ENCODE measurements around the gene UCHL5.
"Not testable (repeated sequence)": the region's sequence is repeated elsewhere in the genome, so short reads cannot be mapped to it uniquely, and the experiment has no call there.

UCHL5 gene

GRCh38 chr1:192986110-192986747, 72.9 kb downstream of the UCHL5 start:
- Mint-ChIP-seq H3K9me3 (no peaks in the 10 kb centered on the region), H3K27me3 (no peaks in the 10 kb centered on the region), H3K4me1 (peaks cover 6% of the 10 kb centered on the region), H3K36me3 (ENCODE audit: insufficient read depth) (peaks cover 5% of the 10 kb centered on the region), H3K4me3 (no peak overlapping the region), H3K27ac (ENCODE audit: low read depth) (no peak overlapping the region)
- ATAC-seq (replicated peaks; ENCODE audit: extremely low read depth, poor library complexity, severe bottlenecking) (no peak), DNase-seq (ENCODE audit: low spot score in 2 of 2) (no peak)

DNA sequence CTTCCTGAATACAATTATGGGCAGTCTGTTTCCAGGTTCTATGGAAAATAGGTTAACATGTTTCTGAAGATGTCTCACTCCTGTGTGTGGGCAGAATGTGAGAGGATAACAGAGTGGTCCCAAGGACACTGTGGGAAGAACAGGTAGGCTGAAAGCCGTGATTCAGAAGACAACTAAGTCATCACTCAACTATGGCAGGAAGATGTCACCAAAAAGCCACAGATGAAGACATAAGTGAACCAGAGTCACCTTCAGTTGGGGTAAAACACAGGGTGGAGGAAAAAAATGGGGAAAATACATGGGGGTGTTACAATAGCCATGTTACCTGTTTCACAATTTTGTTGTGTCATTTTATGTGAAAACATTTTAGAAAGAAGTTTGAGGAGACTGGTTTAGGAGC, 75.1 kb downstream of the UCHL5 start:
- ATAC-seq (replicated peaks; ENCODE audit: extremely low read depth, poor library complexity, severe bottlenecking) (no peak), DNase-seq (ENCODE audit: low spot score in 2 of 2) (no peak)
- H3K27ac Mint-ChIP-seq (ENCODE audit: low read depth), result no peak overlapping the region
- H3K4me3 Mint-ChIP-seq, result no peak overlapping the region
- peaks cover 6% of the 10 kb centered on the region for H3K4me1 Mint-ChIP-seq
- no peaks in the 10 kb centered on the region for H3K27me3 Mint-ChIP-seq
- H3K9me3 Mint-ChIP-seq, result no peaks in the 10 kb centered on the region
- peaks cover 2% of the 10 kb centered on the region for H3K36me3 Mint-ChIP-seq (ENCODE audit: insufficient read depth)

DNA sequence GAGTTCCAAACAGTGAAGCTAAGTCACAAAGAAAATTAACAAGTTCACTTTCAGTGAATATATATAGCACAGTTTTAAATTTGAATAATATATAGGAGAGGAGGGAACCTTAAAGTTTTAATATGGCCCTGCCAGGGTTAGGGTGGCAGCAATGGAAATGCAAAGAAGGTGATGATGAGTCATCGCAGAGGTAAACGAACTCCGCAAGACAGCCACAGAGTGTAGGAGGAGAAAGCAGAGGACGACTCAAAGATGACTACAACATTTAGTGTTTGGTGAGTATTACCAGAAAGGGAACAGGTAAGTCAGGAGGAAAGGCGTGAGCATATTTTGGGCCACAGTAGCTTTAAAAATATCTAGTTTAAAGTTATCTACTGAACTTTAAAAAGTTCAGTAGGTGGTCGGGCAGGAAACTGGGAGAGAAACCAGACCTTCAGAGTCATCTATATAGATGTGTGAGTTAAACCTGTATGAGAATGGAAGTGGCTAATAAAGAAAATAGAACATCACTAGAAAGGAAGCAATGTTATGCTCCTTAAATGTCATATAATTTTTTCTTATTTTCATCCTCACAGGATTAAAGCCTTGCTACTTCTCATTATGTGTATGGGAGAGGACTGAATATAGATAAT, 75.7 kb downstream of the UCHL5 start:
- no peak for DNase-seq (ENCODE audit: low spot score in 2 of 2)
- Mint-ChIP-seq H3K4me1 (peaks cover 6% of the 10 kb centered on the region), H3K4me3 (no peak overlapping the region), H3K27me3 (no peaks in the 10 kb centered on the region), H3K27ac (ENCODE audit: low read depth) (peak overlapping the region; percentile 26), H3K36me3 (ENCODE audit: insufficient read depth) (peaks cover 2% of the 10 kb centered on the region), H3K9me3 (no peaks in the 10 kb centered on the region)
- no peak for ATAC-seq (replicated peaks; ENCODE audit: extremely low read depth, poor library complexity, severe bottlenecking)

- ATAC-seq (replicated peaks; ENCODE audit: extremely low read depth, poor library complexity, severe bottlenecking) (no peak), DNase-seq (ENCODE audit: low spot score in 2 of 2) (no peak)
- Mint-ChIP-seq H3K36me3 (ENCODE audit: insufficient read depth) (no peaks in the 10 kb centered on the region), H3K9me3 (no peaks in the 10 kb centered on the region), H3K4me1 (peaks cover 6% of the 10 kb centered on the region), H3K27me3 (no peaks in the 10 kb centered on the region), H3K4me3 (no peak overlapping the region), H3K27ac (ENCODE audit: low read depth) (no peak overlapping the region)
Measured at GRCh38 chr1:192980856-192981255, 78.3 kb downstream of the UCHL5 start.

- not testable (repeated sequence) for H3K36me3 Mint-ChIP-seq (ENCODE audit: insufficient read depth); ATAC-seq (replicated peaks; ENCODE audit: extremely low read depth, poor library complexity, severe bottlenecking); DNase-seq (ENCODE audit: low spot score in 2 of 2); H3K27ac Mint-ChIP-seq (ENCODE audit: low read depth); H3K9me3 Mint-ChIP-seq; H3K4me1 Mint-ChIP-seq; H3K27me3 Mint-ChIP-seq; H3K4me3 Mint-ChIP-seq
Measured at GRCh38 chr1:192980334-192980733, 78.8 kb downstream of the UCHL5 start.

GRCh38 chr1:192979542-192979941, 79.6 kb downstream of the UCHL5 start:
- no peak for ATAC-seq (replicated peaks; ENCODE audit: extremely low read depth, poor library complexity, severe bottlenecking)
- Mint-ChIP-seq H3K36me3 (ENCODE audit: insufficient read depth) (no peaks in the 10 kb centered on the region), H3K27me3 (no peaks in the 10 kb centered on the region), H3K9me3 (no peaks in the 10 kb centered on the region), H3K27ac (ENCODE audit: low read depth) (no peak overlapping the region), H3K4me1 (peaks cover 6% of the 10 kb centered on the region), H3K4me3 (no peak overlapping the region)
- no peak for DNase-seq (ENCODE audit: low spot score in 2 of 2)

GRCh38 chr1:192978195-192978710, 80.9 kb downstream of the UCHL5 start:
- DNase-seq (ENCODE audit: low spot score in 2 of 2), result no peak
- ATAC-seq (replicated peaks; ENCODE audit: extremely low read depth, poor library complexity, severe bottlenecking), result no peak
- no peaks in the 10 kb centered on the region for H3K36me3 Mint-ChIP-seq (ENCODE audit: insufficient read depth)
- H3K27me3 Mint-ChIP-seq, result no peaks in the 10 kb centered on the region
- no peak overlapping the region for H3K4me3 Mint-ChIP-seq
- no peaks in the 10 kb centered on the region for H3K9me3 Mint-ChIP-seq
- H3K4me1 Mint-ChIP-seq, result peaks cover 1% of the 10 kb centered on the region
- no peak overlapping the region for H3K27ac Mint-ChIP-seq (ENCODE audit: low read depth)

DNA sequence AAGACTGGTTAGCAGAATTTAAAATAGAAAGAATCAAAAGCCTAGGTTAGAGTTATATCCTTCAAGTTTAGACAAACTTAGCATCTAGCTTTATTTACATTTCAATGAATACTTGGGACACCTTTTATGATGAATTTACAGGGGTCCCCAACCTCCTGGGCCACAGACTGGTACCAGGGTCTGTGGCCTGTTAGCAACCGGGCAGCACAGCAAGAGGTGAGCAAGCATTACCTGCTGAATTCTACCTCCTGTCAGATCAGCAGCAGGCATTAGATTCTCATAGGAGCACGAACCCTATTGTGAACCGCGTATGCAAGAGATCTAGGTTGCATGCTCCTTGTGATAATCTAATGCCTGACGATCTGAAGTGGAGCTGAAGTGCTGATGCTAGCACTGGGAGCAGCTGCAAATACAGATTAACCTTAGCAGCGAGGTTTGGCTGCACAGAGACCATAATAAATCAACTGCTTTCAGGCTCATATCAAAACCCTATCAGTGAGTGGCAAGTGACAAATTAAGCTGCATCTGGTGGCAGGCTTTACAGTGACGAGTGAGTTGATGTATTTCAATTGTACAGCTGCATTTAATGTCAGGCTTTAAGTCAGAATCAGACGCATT, 82.0 kb downstream of the UCHL5 start:
- Mint-ChIP-seq H3K27me3 (no peaks in the 10 kb centered on the region), H3K36me3 (ENCODE audit: insufficient read depth) (no peaks in the 10 kb centered on the region), H3K9me3 (no peaks in the 10 kb centered on the region), H3K27ac (ENCODE audit: low read depth) (no peak overlapping the region), H3K4me1 (no peaks in the 10 kb centered on the region), H3K4me3 (no peak overlapping the region)
- ATAC-seq (replicated peaks; ENCODE audit: extremely low read depth, poor library complexity, severe bottlenecking), result no peak
- DNase-seq (ENCODE audit: low spot score in 2 of 2), result no peak

DNA sequence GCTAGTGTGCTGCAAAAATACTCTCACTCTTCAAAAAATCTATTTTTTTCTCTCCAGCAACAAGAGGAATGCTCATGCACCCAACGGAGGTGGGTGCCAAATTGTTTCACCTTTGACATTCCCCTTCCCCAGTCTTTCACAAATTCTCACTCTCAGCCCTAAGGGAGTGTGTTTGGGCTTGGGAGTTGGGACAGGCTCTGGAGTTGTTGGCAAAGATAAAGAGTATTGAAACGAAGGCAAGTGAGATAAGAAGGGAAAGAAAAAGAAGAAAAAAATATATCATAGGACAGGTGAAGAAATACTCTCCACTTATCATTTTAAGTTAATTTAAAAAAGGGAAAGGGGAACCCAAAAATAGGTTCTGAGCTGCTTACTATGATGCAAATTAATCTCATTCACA, 82.6 kb downstream of the UCHL5 start:
- H3K27ac Mint-ChIP-seq (ENCODE audit: low read depth), result no peak overlapping the region
- no peaks in the 10 kb centered on the region for H3K4me1 Mint-ChIP-seq
- no peak overlapping the region for H3K4me3 Mint-ChIP-seq
- DNase-seq (ENCODE audit: low spot score in 2 of 2), result no peak
- H3K9me3 Mint-ChIP-seq, result no peaks in the 10 kb centered on the region
- ATAC-seq (replicated peaks; ENCODE audit: extremely low read depth, poor library complexity, severe bottlenecking), result no peak
- H3K36me3 Mint-ChIP-seq (ENCODE audit: insufficient read depth), result no peaks in the 10 kb centered on the region
- H3K27me3 Mint-ChIP-seq, result no peaks in the 10 kb centered on the region

- H3K4me1 Mint-ChIP-seq, result no peaks in the 10 kb centered on the region
- H3K27ac Mint-ChIP-seq (ENCODE audit: low read depth), result no peak overlapping the region
- ATAC-seq (replicated peaks; ENCODE audit: extremely low read depth, poor library complexity, severe bottlenecking) (no peak), DNase-seq (ENCODE audit: low spot score in 2 of 2) (no peak)
- H3K36me3 Mint-ChIP-seq (ENCODE audit: insufficient read depth), result no peaks in the 10 kb centered on the region
- no peaks in the 10 kb centered on the region for H3K27me3 Mint-ChIP-seq
- H3K4me3 Mint-ChIP-seq, result no peak overlapping the region
- H3K9me3 Mint-ChIP-seq, result no peaks in the 10 kb centered on the region
Measured at GRCh38 chr1:192974701-192975100, 84.5 kb downstream of the UCHL5 start.

DNA sequence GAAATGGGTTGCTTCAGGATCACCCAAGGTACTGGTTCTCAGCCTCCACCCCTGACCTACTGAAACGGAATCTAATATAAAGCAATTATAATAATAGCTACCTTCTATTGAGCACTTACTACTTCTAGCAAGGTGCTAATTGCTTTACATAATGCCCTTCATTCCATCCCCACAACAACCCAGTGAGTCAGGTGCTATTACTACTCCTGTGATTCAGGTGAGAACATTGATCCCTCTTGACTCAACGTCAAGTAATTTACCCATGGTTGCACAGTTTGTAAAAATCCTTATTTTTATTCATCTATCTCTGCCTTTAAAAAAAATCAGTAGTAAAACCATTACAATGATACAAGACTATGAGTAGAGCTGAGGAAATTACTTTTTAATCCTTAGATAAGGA, 85.2 kb downstream of the UCHL5 start:
- H3K36me3 Mint-ChIP-seq (ENCODE audit: insufficient read depth), result no peaks in the 10 kb centered on the region
- H3K27ac Mint-ChIP-seq (ENCODE audit: low read depth), result no peak overlapping the region
- H3K27me3 Mint-ChIP-seq, result no peaks in the 10 kb centered on the region
- no peaks in the 10 kb centered on the region for H3K9me3 Mint-ChIP-seq
- H3K4me1 Mint-ChIP-seq, result no peaks in the 10 kb centered on the region
- ATAC-seq (replicated peaks; ENCODE audit: extremely low read depth, poor library complexity, severe bottlenecking) (no peak), DNase-seq (ENCODE audit: low spot score in 2 of 2) (no peak)
- no peak overlapping the region for H3K4me3 Mint-ChIP-seq

DNA sequence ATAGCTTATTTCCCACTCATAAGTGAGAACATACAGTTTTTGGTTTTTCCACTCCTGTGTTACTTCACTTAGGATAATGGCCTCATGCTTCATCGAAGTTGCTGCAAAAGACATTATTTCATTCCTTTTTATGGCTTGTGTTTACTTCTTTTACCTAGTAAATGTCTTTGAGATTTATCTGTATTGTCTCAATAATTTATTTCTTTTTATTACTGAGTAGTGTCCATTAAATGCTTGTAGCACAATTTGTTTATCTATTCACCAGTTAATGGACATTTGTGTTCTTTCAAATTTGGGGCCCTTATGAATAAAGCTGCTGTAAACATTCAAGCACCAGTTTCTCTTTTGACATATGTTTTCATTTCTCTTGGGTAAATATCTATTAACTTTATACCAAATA, 86.0 kb downstream of the UCHL5 start:
- DNase-seq (ENCODE audit: low spot score in 2 of 2) (no peak), ATAC-seq (replicated peaks; ENCODE audit: extremely low read depth, poor library complexity, severe bottlenecking) (no peak)
- H3K27me3 Mint-ChIP-seq, result no peaks in the 10 kb centered on the region
- no peaks in the 10 kb centered on the region for H3K9me3 Mint-ChIP-seq
- H3K36me3 Mint-ChIP-seq (ENCODE audit: insufficient read depth), result no peaks in the 10 kb centered on the region
- H3K4me1 Mint-ChIP-seq, result no peaks in the 10 kb centered on the region
- H3K27ac Mint-ChIP-seq (ENCODE audit: low read depth), result no peak overlapping the region
- H3K4me3 Mint-ChIP-seq, result no peak overlapping the region

- no peak overlapping the region for H3K4me3 Mint-ChIP-seq
Measured at GRCh38 chr1:192969091-192969490, 90.1 kb downstream of the UCHL5 start.

More at GRCh38 chr1:192969091-192969490, 90.1 kb downstream of the UCHL5 start:
- Mint-ChIP-seq H3K9me3 (no peaks in the 10 kb centered on the region), H3K4me1 (no peaks in the 10 kb centered on the region), H3K27ac (ENCODE audit: low read depth) (no peak overlapping the region), H3K27me3 (no peaks in the 10 kb centered on the region), H3K36me3 (ENCODE audit: insufficient read depth) (no peaks in the 10 kb centered on the region)
- ATAC-seq (replicated peaks; ENCODE audit: extremely low read depth, poor library complexity, severe bottlenecking), result no peak
- DNase-seq (ENCODE audit: low spot score in 2 of 2), result no peak

Measured in central memory CD8-positive, alpha-beta T cell (primary cell).